ENCODE measurements around the gene IL10RA. TPM values are rescaled to one million over a fixed set of nuclear protein-coding genes. Genes with fewer than 3 reads are reported as not detected.
A peak's percentile ranks its signal among the peaks of the same experiment; 100 is the strongest.

The IL10RA gene
- total and polyA plus RNA-seq, 12 donors, result 2.0 to 29.9 (median 3.8) TPM

- WGBS, 2 donors, result 83 to 85% methylated on average over 3 of the region's 3 CpGs
- ATAC-seq (no peak), DNase-seq (no peak)
- Histone ChIP-seq H3K27ac (peak overlapping the region in 1 of 10 donors; percentile 95), H3K9me3 (peaks cover 0 to 8% (median 0%) of the 10 kb centered on the region in 11 donors), H3K4me3 (no peak overlapping the region), H3K27me3 (no peaks in the 10 kb centered on the region), H3K4me1 (peaks cover 0 to 96% (median 7%) of the 10 kb centered on the region in 9 donors), H3K36me3 (peaks cover 0 to 64% (median 0%) of the 10 kb centered on the region in 9 donors)
- intact Hi-C loops (cut with DNase I), result no loop called here
- no peak for TF ChIP-seq CTCF (IDR thresholded peaks at IDR 0.05)
Measured at GRCh38 chr11:117999354-117999993, 13.3 kb downstream of the IL10RA start.

- Histone ChIP-seq H3K4me3 (no peak overlapping the region), H3K27ac (peak overlapping the region in 1 of 10 donors; percentile 95), H3K36me3 (peaks cover 0 to 56% (median 0%) of the 10 kb centered on the region in 9 donors), H3K4me1 (peaks cover 0 to 94% (median 7%) of the 10 kb centered on the region in 9 donors), H3K9me3 (peaks cover 0 to 8% (median 0%) of the 10 kb centered on the region in 11 donors), H3K27me3 (no peaks in the 10 kb centered on the region)
- no peak for DNase-seq
- WGBS, 2 donors, result 95 to 96% methylated on average over 4 of the region's 4 CpGs
- no peak for TF ChIP-seq CTCF (IDR thresholded peaks at IDR 0.05)
- ATAC-seq, result no peak
- intact Hi-C loops (cut with DNase I), result no loop called here
Measured at GRCh38 chr11:118000067-118000849, 14.1 kb downstream of the IL10RA start.

GRCh38 chr11:118000850-118001228 lies 14.6 kb downstream of the IL10RA start:
- Histone ChIP-seq H3K27ac (peak overlapping the region in 1 of 10 donors; percentile 95), H3K4me1 (peaks cover 0 to 94% (median 7%) of the 10 kb centered on the region in 9 donors), H3K9me3 (peaks cover 0 to 8% (median 0%) of the 10 kb centered on the region in 11 donors), H3K36me3 (peaks cover 0 to 50% (median 0%) of the 10 kb centered on the region in 9 donors), H3K4me3 (no peak overlapping the region), H3K27me3 (no peaks in the 10 kb centered on the region)
- intact Hi-C loops (cut with DNase I), result no loop called here
- TF ChIP-seq CTCF (IDR thresholded peaks at IDR 0.05), result no peak
- 100% methylated on average over 1 of the region's 1 CpG for WGBS, 2 donors
- DNase-seq, result no peak
- no peak for ATAC-seq

- Histone ChIP-seq H3K4me3 (no peak overlapping the region), H3K36me3 (peaks cover 0 to 43% (median 0%) of the 10 kb centered on the region in 9 donors), H3K9me3 (peaks cover 0 to 8% (median 0%) of the 10 kb centered on the region in 11 donors), H3K27ac (peak overlapping the region in 7 of 10 donors; percentile 40 to 95 (median 81)), H3K27me3 (no peaks in the 10 kb centered on the region), H3K4me1 (peaks cover 0 to 94% (median 7%) of the 10 kb centered on the region in 9 donors)
- ATAC-seq (no peak), DNase-seq (no peak)
- intact Hi-C loops (cut with DNase I), result no loop called here
- TF ChIP-seq CTCF (IDR thresholded peaks at IDR 0.05), result no peak
- 71 to 81% methylated on average over 5 of the region's 5 CpGs for WGBS, 2 donors
Measured at GRCh38 chr11:118001494-118001971, 15.3 kb downstream of the IL10RA start.

Measured in heart right ventricle (tissue), 16 donors.